ENCODE data around the gene ALDH8A1.

DNA sequence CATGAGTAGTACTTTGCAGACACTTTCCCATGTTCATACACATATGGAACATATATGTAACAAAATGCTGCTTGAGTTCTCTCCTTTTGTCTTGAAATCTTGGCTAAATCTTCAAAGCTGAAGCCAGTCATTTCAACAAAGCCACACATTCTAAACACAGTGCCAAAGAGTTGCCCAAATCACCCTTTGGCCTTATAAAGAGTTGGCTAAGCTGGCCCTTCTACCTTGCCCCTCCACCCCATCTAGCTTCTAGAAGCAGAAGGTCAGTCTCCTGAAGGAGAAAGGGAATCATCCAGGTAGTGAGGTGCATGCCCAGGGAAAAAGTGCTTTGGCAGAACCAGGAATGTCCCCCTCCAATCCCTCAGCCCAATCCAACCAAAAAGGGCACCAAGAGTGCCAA lies 58.3 kb downstream of the ALDH8A1 start:
- no peak for TF ChIP-seq FOSL2 (IDR thresholded peaks at IDR 0.05)
- TF ChIP-seq FOSL2 (CRISPR knock-in tag; IDR thresholded peaks at IDR 0.05): no peak
- TF ChIP-seq, protein P1, sequence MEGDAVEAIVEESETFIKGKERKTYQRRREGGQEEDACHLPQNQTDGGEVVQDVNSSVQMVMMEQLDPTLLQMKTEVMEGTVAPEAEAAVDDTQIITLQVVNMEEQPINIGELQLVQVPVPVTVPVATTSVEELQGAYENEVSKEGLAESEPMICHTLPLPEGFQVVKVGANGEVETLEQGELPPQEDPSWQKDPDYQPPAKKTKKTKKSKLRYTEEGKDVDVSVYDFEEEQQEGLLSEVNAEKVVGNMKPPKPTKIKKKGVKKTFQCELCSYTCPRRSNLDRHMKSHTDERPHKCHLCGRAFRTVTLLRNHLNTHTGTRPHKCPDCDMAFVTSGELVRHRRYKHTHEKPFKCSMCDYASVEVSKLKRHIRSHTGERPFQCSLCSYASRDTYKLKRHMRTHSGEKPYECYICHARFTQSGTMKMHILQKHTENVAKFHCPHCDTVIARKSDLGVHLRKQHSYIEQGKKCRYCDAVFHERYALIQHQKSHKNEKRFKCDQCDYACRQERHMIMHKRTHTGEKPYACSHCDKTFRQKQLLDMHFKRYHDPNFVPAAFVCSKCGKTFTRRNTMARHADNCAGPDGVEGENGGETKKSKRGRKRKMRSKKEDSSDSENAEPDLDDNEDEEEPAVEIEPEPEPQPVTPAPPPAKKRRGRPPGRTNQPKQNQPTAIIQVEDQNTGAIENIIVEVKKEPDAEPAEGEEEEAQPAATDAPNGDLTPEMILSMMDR (IDR thresholded peaks at IDR 0.05): no peak

All from A549 (cell line).